Measurements from ENCODE around the gene SLC41A3. TPM values are rescaled to one million over a fixed set of nuclear protein-coding genes. Genes with fewer than 3 reads are reported as not detected.
"Not testable (repeated sequence)": the region's sequence is repeated elsewhere in the genome, so short reads cannot be mapped to it uniquely, and the experiment has no call there.

The SLC41A3 gene
- polyA plus RNA-seq, 1 donor = 47.0 TPM

DNA sequence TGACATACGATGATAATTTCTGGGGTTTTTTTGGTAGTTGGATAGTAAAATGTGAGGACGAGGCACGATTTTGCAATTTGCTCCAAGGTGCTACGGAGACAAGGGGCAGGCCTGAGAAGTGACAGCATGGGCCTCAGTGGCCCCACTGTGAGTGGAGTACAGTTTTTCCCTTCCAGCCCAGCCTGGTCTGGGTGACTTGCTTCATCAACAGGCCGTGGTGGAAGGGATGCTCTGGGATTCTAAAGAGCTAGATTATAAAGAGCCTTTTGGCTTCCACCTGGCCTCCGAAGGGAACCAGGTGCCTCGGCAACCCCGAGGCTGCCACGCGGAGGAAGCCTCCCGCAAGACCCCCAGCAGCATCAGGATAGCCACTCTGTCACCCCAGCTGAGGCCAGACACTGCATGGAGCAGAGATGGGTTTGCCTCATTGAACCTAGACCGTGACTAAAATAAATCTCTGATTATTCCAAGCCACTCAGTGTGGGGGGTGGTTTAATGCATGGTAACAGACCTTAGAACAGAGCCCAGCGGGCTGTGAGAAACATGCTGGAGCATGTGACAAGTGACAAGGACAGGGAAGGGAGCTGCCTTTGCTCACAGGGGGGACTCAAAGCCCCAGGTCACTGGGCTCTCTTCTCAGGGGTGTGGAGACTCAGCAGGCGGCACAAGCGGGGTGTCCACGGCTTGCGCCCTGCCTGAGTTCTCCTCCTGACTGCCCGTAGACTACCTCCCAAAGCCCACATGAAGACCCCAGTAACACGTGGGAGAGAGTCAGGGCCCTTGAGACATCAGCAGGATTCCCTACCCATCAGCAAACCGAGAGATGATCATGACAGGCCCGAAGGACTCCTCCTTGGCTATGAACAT is 22.6 kb upstream of the SLC41A3 start:
- DNase-seq (ENCODE audit: low read depth) = no peak

DNA sequence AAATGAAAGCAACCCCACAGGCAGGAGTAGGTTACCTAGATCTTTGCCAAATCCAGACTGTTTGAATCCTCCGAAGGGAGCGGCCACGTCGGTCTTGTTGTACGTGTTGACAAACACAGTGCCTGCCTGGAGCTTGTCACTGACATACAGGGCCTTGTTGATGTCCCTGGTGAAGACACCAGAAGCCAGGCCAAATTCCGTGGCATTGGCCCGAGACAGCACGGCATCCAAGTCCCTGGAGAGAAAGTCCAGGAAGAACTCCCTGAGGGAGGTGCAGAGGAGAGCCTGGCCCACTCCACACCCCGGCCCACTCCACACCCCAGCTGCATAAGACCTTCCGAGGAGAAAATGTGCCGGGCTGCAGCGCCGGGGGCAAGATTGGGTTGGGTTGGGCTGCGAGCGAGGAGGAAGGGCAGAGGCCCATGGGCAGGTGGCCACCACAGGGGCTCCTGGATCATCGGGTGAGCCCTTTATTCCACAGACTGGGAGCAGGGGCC is 21.8 kb upstream of the SLC41A3 start:
- DNase-seq (ENCODE audit: low read depth) = no peak

DNA sequence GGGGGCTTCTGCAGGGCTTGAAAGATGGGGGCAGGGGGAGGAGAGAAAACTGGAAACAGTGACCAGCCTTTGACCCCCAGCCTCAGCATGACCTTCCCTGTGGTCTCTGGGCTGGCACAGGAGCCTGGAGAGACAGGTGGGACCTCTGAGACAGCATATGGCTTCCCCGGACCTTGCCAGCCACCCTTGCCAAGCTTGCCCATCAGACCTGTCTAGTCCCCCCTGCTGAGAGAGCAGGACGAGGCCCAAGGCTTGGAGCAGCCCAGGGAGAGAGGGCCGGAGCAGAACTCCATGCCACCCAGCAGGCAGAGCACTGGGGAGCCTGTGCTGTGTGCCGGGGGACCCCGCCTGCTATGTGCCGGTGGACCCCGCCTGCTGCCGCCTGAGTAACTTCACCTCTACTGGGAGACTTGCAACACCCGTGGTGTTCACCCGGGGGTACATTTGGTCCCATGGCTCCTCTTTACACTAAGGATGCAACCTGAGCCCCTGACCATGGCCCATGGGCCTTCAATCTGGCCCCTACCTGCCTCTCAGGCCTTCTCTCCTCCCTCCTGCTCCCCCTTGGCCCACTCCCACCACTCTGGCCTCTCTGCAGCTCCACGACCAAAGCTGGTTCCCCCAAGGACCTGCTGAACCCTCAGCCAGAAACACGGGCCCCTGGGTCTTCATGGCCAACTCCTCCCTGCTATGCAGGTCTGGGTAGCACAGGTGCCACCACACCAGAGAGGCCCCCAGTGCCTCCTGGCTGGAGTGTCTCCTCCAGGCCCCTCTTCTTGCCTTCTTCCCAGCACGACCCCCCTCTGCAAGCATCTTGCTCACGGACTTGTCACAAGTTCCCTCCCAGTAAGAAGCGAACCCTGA is 21.1 kb upstream of the SLC41A3 start:
- no peak for DNase-seq (ENCODE audit: low read depth)

DNA sequence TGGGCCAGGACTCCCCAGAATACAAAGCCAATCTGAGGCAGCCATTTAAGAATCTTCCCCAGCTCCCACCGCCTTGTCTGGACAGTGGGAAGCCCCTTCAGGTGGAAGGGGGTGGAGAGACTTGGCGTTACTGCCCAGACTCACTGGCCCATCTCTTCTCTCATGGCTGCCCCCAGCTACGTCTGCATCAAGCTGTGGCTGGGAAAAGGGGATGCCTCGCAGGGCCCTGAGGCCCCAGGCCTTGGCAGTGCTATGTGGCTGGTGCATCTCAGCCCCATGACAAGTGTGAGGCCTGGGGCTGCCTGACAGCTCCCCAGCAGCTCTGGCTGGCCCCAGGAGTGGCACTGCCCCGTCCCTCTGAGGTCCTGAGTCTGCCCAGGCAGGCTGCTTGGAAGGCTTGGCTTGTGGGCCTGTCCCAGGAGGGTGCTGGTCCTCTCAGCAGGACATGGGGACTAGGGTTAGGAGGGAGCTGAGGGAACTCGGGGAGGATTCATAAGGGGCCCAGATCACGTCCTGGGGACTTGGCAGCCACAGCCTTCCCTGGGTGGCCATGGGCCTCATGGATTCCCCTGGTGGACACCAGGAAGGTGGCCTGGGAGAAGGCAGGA is 20.2 kb upstream of the SLC41A3 start:
- DNase-seq (ENCODE audit: low read depth) = no peak

DNA sequence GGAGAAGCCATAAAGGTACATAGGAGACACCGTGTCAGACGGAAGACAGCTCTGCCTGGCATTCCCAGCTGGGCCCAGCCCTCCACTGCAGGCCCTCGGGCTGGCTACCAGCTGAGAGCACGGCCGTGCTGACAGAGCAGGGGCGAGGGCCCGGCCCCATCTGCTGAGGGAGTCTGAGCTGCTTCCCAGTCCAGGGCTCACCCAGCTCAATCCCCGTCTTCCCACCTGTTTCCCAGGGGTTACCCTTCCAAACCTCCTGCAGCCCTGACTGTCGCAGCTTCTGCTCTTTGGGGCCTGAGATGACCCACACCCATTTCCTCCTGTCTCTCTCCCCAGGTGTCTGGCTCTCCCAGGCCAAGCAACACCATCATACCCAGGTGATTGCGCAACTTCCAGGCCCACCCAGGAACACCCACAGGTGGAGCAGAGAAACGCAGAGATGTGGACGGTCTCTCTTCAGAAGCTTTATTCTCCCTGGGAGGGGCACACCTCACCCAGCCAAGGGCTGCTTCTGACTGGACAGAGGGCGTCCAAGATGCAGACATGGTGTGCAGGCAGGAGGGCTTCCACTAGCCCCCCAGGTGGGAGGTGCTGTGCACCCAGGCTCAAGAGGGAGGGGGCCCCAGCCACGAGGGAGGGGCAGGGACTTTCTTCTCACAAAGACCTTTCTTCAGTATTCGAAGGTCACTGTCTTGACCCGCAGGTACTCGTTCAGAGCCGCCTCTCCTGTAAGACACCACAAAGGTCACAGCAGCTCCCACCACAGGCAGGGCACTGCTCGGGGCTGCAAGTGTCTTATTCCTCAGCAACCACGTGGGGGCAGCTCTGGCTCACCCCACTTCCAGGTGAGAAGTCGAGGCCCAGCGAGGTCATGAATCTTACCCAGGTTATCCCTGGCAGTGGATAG is 19.4 kb upstream of the SLC41A3 start:
- no peak for DNase-seq (ENCODE audit: low read depth)

DNA sequence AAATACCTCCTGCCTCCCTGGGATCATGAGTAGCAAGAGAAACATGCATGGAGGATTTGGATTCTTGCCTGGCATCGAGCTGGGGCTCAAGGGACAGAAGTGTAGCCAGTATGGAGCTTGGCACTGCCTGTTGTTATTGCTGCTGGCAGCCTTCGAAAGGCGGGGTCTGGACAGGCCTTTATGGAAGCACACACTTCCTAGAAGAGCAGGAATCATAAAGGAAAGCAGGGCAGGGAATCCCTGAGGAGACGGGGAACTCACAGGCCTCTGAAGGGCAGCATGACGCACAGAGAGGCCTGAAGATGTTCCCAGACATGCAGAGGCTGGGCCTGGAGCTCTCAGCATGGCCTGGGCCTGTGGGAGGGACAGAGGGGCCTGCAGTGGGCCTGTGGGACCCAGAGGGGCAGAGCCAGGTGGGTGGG is 18.6 kb upstream of the SLC41A3 start:
- DNase-seq (ENCODE audit: low read depth) = no peak

DNA sequence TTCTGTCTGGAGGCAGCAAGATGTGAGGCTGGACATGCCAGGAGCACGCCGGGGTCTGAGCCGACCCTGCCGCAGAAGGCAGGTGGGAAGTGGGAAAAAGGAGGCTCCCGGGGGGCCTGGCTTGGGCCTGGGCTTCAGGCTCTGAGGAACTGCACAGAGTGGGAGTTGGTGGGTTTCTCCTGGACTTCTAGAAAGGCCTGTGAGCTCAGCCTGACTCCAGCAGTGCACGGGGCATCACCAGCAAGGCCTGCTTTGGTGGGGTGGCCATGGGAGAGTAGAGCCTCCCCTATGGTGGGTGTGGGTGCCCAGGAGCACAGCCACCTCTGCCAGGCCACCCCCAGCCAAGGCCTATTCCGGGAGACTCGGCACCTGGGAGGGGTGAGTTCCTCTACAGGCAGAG is 18.1 kb upstream of the SLC41A3 start:
- DNase-seq (ENCODE audit: low read depth) = no peak

DNA sequence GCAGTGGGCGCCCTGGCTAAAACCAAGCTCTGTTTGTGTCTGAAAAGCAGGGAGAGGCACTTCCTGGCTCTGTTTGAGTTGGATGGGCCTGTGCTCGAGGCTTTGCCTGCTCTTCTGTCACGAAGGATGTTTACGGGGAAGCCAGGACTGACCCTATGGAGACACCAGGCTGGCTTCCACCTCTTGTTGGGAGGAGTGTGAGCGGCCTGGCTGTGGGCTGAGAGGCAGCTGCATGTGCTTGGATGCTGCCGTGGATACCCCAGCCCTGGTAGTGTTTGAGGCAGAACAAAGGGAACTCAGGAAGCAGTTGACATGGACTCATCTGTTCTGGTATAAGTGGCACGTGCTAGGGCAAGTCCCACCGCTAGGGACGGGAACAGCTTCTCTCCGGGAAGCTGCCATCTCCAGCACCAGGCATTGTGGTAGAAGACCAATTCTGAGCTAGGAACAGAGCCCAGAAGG is 17.6 kb upstream of the SLC41A3 start:
- DNase-seq (ENCODE audit: low read depth) = no peak

DNA sequence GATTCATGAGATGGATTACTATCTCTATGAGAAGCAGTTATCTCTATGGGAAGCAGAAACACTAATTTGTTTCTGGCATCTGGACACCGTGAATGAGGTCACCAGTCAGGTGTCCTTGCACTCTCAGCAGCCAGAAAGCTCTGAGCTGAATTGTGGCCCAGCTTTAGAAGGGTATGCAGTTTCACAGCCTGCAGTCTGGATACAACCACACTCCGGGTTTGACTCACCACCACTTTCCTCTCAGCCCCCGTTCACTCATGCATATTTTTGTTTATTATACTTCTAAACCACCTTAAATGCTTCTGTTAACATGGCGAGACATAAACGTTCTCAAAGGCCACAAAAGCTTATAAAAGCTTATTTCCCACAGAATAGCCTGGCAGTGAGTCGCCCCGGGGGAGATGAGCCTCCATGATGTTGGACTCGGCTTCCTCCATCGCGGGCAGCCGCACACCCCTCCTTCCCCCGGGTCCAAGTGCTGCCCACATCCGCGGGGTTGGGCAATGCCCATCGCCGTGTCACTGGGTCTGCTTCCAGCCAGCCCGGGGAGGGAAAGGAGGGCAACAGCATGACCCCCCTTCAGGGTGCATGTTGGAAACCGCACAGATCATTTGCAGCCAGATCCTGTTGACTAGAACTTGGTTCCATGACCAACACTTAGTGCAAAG is 16.8 kb upstream of the SLC41A3 start:
- DNase-seq (ENCODE audit: low read depth) = no peak

DNA sequence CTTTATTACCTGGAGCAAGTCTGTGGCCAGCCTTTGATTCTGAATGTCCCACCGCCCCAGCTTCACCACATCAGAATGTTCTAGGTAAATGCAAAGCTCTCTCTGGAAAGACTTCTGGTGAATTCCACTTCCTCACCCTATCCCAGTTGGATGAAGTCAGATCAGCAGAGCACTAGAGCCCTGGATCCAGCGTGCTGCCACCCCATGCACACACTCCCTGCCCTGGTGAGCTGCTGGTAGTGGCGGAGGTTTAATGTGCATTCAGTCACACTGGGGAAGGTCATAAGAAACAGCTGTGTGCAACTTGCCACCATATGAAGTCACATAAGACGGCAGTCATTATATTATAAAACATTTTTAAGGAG is 16.3 kb upstream of the SLC41A3 start:
- DNase-seq (ENCODE audit: low read depth) = no peak

DNA sequence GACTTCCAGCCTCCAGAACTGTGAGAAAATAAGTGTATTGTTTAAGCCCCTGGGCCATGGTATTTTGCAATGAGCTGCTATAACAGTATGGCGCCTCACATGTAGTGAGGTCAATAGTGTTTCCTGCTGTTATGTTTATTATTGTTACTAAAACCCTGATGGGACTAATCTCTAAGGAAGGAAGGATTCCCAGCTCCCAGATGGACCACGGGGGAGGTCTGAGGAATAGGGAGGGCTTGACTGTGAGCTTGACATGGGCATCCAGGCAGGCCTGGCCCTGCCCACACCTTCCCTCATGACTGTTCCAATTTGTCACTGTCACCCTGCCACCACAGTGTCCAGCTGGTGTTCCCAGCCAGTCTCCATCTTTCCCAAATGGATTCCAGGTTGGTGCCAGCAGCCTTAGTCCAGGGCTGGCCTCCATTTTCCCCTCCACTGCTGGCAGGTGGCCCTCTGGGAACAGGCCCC is 14.5 kb upstream of the SLC41A3 start:
- DNase-seq (ENCODE audit: low read depth) = no peak

DNA sequence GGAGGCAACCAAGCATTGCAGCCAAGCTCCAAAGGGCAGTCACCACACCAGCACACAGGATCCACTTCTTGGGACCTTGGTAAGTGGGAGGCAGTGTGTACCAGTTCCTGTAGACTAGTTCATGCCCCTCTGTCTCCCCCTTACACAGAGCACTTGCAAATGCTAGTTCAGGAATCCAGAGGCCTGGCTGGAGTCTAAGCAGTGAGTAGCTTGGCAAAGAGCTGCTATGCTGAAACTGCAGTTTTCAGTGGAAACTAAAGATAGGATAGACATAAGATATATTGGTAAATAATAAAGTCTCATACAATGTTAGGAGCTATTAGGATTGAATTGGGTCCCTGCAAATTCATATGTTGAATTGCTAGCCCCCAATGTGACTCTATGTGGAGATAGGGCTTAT is 13.9 kb upstream of the SLC41A3 start:
- DNase-seq (ENCODE audit: low read depth) = no peak

DNA sequence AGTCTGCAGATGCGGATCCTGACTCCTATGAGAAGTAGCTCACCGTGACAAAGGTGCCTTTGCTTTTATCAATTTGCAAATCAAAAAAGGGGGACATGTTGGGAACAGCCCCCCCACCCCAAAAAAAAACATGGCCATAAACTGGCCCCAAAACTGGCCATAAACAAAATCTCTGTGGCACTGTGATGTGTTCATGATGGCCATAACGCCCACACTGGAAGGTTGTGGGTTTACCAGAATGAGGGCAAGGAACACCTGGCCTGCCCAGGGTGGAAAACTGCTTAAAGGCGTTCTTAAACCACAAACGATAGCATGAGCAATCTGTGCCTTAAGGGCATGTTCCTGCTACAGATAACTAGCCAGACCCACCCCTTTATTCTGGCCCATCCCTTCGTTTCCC is 12.3 kb upstream of the SLC41A3 start:
- not testable (repeated sequence) for DNase-seq (ENCODE audit: low read depth)

DNA sequence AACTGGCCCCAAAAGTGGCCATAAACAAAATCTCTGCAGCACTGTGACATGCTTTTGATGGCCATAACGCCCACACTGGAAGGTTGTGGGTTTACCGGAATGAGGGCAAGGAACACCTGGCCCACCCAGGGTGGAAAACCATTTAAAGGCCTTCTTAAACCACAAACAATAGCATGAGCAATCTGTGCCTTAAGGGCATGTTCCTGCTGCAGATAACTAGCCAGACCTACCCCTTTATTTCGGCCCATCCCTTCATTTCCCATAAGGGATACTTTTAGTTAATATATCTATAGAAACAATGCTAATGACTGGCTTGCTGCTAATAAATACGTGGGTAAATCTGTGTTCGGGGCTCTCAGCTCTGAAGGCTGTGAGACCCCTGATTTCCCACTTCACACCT is 8.2 kb upstream of the SLC41A3 start:
- not testable (repeated sequence) for DNase-seq (ENCODE audit: low read depth)

DNA sequence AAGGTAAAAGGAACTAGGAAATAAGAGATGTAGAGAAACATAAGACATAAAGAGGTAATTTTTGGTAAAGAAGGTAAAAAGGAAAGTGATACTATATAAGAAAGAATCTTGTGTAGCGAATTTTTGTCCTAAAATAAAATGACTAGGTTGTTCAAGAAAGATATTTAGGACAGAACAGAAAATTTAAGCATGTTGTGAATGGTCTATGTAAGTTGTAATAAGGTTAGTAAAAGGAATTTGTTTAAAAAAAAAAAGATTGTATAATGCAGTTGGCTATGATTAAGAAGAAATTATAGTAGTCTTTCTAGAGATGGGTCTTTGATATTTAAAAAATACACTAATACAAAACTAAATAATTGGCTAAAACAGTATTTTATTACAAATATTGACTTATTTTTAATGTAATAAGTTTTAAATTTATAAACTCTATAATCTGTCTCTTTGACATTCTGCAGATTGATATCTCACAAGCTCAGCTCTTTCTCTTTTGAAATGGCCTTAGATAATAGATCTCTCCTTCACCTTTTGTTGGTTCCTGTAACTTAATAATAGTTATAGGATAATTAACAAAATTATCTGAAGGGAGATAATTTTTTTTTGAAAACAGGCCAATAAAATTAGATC is 3.7 kb upstream of the SLC41A3 start:
- DNase-seq (ENCODE audit: low read depth) = no peak

DNA sequence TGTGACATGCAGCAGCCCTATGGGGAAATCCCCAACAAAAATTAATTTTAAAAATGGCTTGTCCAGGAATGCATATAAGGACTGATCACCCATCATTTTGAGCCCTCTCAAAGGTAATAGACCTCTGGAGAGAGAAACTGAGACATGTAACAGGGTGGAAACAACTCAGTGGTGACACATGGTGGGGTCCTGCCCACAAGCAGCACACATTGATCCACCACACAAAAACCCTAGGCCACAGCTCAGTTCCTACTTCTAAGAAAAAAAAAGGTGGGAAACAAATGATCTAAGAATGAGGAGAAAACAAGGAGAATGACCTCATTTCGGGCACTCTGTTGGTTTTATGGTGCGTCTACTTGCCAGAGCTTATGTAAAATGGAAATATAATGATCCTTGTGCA is 1.9 kb upstream of the SLC41A3 start:
- DNase-seq (ENCODE audit: low read depth) = no peak

DNA sequence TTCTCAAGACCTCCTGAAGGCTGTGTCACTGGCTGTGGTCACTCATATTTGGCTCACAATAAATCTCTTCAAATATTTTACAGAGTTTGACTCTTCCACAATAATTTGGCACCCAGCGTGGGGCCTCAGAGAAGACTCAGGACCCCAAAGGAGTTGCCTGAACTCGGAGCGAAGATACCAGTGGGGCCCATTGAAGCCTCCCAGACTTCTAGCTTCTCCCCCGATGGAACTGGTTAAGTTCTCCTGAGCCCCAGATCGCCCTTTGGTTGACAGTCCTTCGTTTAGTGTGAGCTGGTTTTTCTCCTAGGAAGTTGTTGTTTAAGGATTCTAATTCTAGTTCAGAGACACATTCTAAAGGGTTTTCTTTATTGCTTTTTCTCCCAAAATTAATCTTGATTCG is 1.4 kb upstream of the SLC41A3 start:
- DNase-seq (ENCODE audit: low read depth) = no peak

DNA sequence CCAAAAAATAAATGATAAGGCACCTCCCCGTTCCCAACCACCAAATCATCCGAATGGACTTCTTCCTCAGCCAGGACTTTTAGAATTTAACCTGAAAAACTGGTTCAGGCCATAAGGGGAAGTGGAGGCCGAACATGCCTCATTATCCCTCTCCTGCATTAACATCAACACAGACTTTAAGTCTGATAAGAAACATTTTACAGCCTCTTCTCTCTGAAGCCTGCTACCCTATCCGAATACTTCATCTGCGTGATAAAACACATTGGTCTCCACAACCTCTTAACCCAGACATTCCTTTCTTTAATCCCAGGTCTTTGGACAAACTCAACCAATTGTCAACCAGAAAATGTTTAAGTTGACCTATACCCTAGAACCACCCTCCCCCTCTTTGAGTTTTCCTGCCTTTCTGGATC is 850 bp upstream of the SLC41A3 start:
- no peak for DNase-seq (ENCODE audit: low read depth)

DNA sequence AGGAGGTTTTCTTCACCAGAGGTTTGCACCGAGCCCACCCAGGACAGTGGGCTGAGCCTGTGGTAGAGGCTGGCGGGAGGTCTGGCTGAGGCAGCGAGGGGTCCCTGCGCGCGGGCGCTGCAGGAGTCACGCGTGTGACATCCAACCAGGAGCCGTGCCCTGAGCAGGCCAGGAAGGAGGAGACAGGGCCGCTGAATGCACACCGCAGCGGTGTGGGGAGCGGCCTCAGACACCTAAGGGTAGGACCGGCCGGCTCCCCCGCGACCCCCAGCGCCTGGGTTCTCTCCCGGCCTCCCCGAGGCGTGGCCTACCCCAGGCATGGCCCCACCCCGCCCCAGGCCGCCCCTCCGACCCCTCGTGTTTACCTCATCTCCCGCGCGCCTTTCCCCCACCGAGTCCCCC is 412 bp downstream of the SLC41A3 start:
- DNase-seq (ENCODE audit: low read depth) = no peak

DNA sequence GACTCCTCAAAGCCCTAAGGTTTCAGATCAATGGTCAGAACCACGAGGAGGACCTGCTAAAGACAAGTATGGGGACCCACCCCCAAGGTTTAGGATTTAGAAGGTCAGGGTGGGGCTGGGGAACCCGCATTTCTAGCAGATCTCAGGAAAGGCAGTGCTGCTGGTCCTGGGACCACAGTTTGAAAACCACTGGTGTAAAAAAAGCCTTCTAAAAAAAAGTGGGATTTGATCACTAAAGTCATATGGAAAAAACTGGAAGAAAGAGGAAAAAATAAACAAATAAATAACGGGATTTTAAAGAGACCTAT is 832 bp downstream of the SLC41A3 start:
- no peak for DNase-seq (ENCODE audit: low read depth)
